Nephron (organoid): ENCODE results near the gene NUDT8.
A peak's percentile ranks its signal among the peaks of the same experiment; 100 is the strongest.

Source experiments
- H3K27ac Mint-ChIP-seq, 3 experiments: 2 replicates each; pipeline ENCODE4 v1.8.0; 2020; ENCODE audit warnings: mixed read lengths in 3 of 3, mild to moderate bottlenecking in 2 of 3, moderate library complexity in 1 of 3
- H3K27me3 Mint-ChIP-seq: 2 replicates; pipeline ENCODE4 v1.8.0; 2021; ENCODE audit warnings: low read depth, mild to moderate bottlenecking, moderate library complexity, mixed read lengths
- H3K36me3 Mint-ChIP-seq: 2 replicates; pipeline ENCODE4 v1.8.0; 2020; ENCODE audit warnings: low read depth, mixed read lengths
- H3K4me1 Mint-ChIP-seq: 2 replicates; pipeline ENCODE4 v1.8.0; 2020; ENCODE audit warnings: mixed read lengths
- H3K4me3 Mint-ChIP-seq, 3 experiments: 2 replicates each; pipeline ENCODE4 v1.8.0; 2020; ENCODE audit warnings: mild to moderate bottlenecking in 3 of 3, mixed read lengths in 3 of 3, moderate library complexity in 2 of 3
- H3K9me3 Mint-ChIP-seq: 2 replicates; pipeline ENCODE4 v1.8.0; 2020; ENCODE audit warnings: mixed read lengths
- CTCF ChIP-seq, 3 experiments: fragments of 200-600 bp; sonication (generic); IDR thresholded peaks; one replicate each; pipeline ENCODE4 v1.5.0; 2021; ENCODE audit warnings: antibody characterized with exemption in 3 of 3; ENCODE audit not compliant: unreplicated experiment in 3 of 3

NUDT8 gene

GRCh38 chr11:67633758-67634365 lies 4.1 kb upstream of the NUDT8 start:
- Mint-ChIP-seq H3K4me1 (peaks cover 4% of the 10 kb centered on the region), H3K27me3 (peaks cover 5% of the 10 kb centered on the region), H3K27ac (no peak overlapping the region), H3K9me3 (no peaks in the 10 kb centered on the region), H3K4me3 (peak overlapping the region in 1 of 3 experiments; percentile 35), H3K36me3 (no peaks in the 10 kb centered on the region)
- no peak for TF ChIP-seq CTCF (IDR thresholded peaks at IDR 0.05; ENCODE audit: unreplicated experiment in 3 of 3)

- H3K36me3 Mint-ChIP-seq = no peaks in the 10 kb centered on the region
- H3K4me1 Mint-ChIP-seq = peaks cover 4% of the 10 kb centered on the region
- H3K4me3 Mint-ChIP-seq = peak overlapping the region in 2 of 3 experiments; percentile 60 to 61
- peaks cover 5% of the 10 kb centered on the region for H3K27me3 Mint-ChIP-seq
- no peak for TF ChIP-seq CTCF (IDR thresholded peaks at IDR 0.05; ENCODE audit: unreplicated experiment in 3 of 3)
- H3K27ac Mint-ChIP-seq = peak overlapping the region in 1 of 3 experiments; percentile 22
- H3K9me3 Mint-ChIP-seq = no peaks in the 10 kb centered on the region
These were observed 3.4 kb upstream of the NUDT8 start for GRCh38 chr11:67632982-67633755.

- H3K4me3 Mint-ChIP-seq = peak overlapping the region; percentile 80 to 83 (median 82)
- no peak for TF ChIP-seq CTCF (IDR thresholded peaks at IDR 0.05; ENCODE audit: unreplicated experiment in 3 of 3)
- peaks cover under 1% of the 10 kb centered on the region for H3K36me3 Mint-ChIP-seq
- no peaks in the 10 kb centered on the region for H3K9me3 Mint-ChIP-seq
- peaks cover 4% of the 10 kb centered on the region for H3K4me1 Mint-ChIP-seq
- peaks cover 5% of the 10 kb centered on the region for H3K27me3 Mint-ChIP-seq
- H3K27ac Mint-ChIP-seq = peak overlapping the region in 2 of 3 experiments; percentile 66
These were observed 2.6 kb upstream of the NUDT8 start for GRCh38 chr11:67632175-67632981.

- H3K9me3 Mint-ChIP-seq = no peaks in the 10 kb centered on the region
- H3K4me3 Mint-ChIP-seq = peak overlapping the region; percentile 80 to 83 (median 82)
- peaks cover 4% of the 10 kb centered on the region for H3K4me1 Mint-ChIP-seq
- H3K27ac Mint-ChIP-seq = peak overlapping the region in 2 of 3 experiments; percentile 66
- TF ChIP-seq CTCF (IDR thresholded peaks at IDR 0.05; ENCODE audit: unreplicated experiment in 3 of 3) = no peak
- H3K27me3 Mint-ChIP-seq = peaks cover 5% of the 10 kb centered on the region
- peaks cover 7% of the 10 kb centered on the region for H3K36me3 Mint-ChIP-seq
These were observed 2.1 kb upstream of the NUDT8 start for GRCh38 chr11:67631853-67632174.

GRCh38 chr11:67631411-67631810 lies 1.7 kb upstream of the NUDT8 start:
- Mint-ChIP-seq H3K9me3 (no peaks in the 10 kb centered on the region), H3K36me3 (peaks cover 11% of the 10 kb centered on the region), H3K27ac (no peak overlapping the region), H3K27me3 (peaks cover 5% of the 10 kb centered on the region), H3K4me3 (peak overlapping the region; percentile 85 to 94 (median 88)), H3K4me1 (peaks cover 4% of the 10 kb centered on the region)
- TF ChIP-seq CTCF (IDR thresholded peaks at IDR 0.05; ENCODE audit: unreplicated experiment in 3 of 3) = no peak
